ACC112 (cell line): ENCODE measurements around the gene PRKN.

ENCODE experiments used
- H2AFZ ChIP-seq: fragments of 200-600 bp; sonication (generic); one replicate; pipeline ENCODE4 v1.6.0; 2017; ENCODE audit warnings: antibody characterized with exemption, low read length; ENCODE audit not compliant: unreplicated experiment
- H3K27ac ChIP-seq: fragments of 200-600 bp; sonication (generic); 2 replicates; pipeline ENCODE4 v1.5.1; 2014; ENCODE audit warnings: low read depth, mild to moderate bottlenecking, antibody characterized with exemption, low read length, moderate library complexity
- H3K27me3 ChIP-seq: fragments of 200-600 bp; sonication (generic); 2 replicates; pipeline ENCODE4 v1.6.1; 2014; ENCODE audit warnings: mild to moderate bottlenecking, antibody characterized with exemption, low read length, moderate library complexity, mixed read lengths; ENCODE audit not compliant: insufficient read depth
- H3K36me3 ChIP-seq: fragments of 200-600 bp; sonication (generic); 2 replicates; pipeline ENCODE4 v1.6.1; 2016; ENCODE audit warnings: mild to moderate bottlenecking, antibody characterized with exemption, low read length, moderate library complexity, mixed read lengths; ENCODE audit not compliant: insufficient read depth
- H3K4me1 ChIP-seq: fragments of 200-600 bp; sonication (generic); one replicate; pipeline ENCODE4 v1.6.1; 2016; ENCODE audit warnings: low read length, mixed read lengths; ENCODE audit not compliant: insufficient read depth, unreplicated experiment, control insufficient read depth
- H3K4me3 ChIP-seq: fragments of 200-600 bp; sonication (generic); 2 replicates; pipeline ENCODE4 v1.5.1; 2014; ENCODE audit warnings: mild to moderate bottlenecking, low read depth, low read length
- H3K79me2 ChIP-seq: fragments of 200-600 bp; sonication (generic); one replicate; pipeline ENCODE4 v1.6.0; 2016; ENCODE audit warnings: low read length; ENCODE audit not compliant: control insufficient read depth, unreplicated experiment, insufficient read depth

Gene PRKN

DNA sequence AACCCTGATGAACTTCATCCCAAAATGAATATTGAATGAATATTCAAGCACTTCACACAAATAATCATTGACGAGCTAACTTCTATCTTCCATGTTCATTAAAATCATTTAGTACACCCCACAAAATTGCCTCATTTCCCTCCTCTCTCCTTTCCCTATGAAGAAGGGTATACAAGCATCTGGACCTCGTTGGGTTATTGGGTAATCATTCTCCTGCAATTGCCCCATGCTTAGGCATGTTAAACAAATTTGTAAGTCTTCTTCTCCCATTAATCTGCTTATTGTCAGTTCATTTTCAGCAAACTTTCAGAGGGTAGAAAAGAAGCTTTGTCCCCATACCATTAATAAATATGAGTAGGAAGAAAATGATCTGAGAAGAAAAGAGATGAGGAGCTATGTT, 27.6 kb downstream of the PRKN start:
- no peaks in the 10 kb centered on the region for H3K4me1 ChIP-seq
- no peaks in the 10 kb centered on the region for H3K79me2 ChIP-seq
- H3K4me3 ChIP-seq = no peak overlapping the region
- H3K36me3 ChIP-seq = no peaks in the 10 kb centered on the region
- no peaks in the 10 kb centered on the region for H3K27me3 ChIP-seq
- no peak overlapping the region for H2AFZ ChIP-seq
- H3K27ac ChIP-seq = no peak overlapping the region

DNA sequence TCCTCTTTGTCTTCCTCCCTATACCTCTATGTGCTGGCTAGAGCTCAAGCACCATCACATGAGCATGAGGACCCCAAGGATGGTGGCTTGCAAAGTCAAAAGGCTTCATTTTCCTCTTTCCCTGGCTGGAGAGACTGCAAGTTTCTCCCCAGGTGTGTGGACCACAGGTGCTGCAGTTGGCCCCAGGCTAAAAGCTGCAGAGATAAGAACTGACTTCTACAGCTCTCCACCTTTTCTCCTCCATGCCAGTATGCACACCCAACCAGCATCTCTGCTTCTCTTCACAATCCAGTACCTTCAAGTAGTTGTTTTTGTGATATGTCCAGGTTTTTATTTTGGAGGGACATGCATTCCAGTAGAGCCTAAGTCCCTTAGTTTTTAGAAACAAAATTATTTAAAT, 29.1 kb downstream of the PRKN start:
- Histone ChIP-seq H3K27ac (no peak overlapping the region), H3K4me3 (no peak overlapping the region), H2AFZ (no peak overlapping the region), H3K4me1 (no peaks in the 10 kb centered on the region), H3K27me3 (no peaks in the 10 kb centered on the region), H3K79me2 (no peaks in the 10 kb centered on the region), H3K36me3 (no peaks in the 10 kb centered on the region)

DNA sequence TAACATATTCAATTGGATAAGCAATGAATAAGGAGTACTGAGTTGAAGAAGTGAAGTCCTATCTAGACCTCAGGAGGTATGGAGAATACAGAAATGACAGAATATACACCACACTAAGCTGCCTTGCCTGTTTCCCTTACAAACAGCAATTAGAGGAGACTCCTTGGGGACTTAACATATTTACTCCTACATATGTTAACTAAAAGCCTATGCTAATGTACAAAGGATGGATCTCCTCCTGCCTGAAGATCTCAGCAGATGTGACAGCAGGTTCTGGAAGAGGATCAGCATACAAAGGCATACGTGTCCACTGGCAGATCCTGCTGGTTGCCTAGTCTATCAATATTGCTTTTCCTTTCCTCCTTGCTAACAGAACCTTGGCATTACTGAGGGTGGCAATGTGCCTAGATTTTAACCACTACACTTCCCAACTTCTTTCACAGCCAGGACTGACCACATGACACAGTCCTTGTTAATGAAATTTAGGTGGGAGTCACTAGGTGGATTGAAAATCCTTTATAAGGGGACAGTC, 29.6 kb downstream of the PRKN start:
- Histone ChIP-seq H2AFZ (no peak overlapping the region), H3K27ac (no peak overlapping the region), H3K4me1 (no peaks in the 10 kb centered on the region), H3K4me3 (no peak overlapping the region), H3K27me3 (no peaks in the 10 kb centered on the region), H3K36me3 (no peaks in the 10 kb centered on the region), H3K79me2 (no peaks in the 10 kb centered on the region)

DNA sequence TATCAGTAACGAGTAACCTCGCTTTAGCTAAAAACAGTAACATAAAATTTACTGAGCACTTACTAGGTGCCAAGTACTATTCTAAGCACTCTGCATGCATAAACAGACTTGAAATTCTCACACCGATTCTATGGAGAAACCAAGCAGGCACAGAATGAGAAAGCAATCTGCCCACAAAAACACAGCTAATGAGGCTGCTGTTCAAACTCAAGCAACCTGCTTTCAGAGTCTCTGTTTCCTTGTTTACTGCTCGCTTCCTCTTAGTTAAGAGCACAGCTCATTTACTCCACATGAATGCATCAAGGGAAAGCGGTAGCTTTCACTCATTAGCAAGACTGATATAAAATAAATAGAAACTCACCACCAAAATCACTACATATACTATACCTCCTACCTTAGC, 37.4 kb downstream of the PRKN start:
- no peaks in the 10 kb centered on the region for H3K36me3 ChIP-seq
- no peak overlapping the region for H2AFZ ChIP-seq
- no peaks in the 10 kb centered on the region for H3K27me3 ChIP-seq

DNA sequence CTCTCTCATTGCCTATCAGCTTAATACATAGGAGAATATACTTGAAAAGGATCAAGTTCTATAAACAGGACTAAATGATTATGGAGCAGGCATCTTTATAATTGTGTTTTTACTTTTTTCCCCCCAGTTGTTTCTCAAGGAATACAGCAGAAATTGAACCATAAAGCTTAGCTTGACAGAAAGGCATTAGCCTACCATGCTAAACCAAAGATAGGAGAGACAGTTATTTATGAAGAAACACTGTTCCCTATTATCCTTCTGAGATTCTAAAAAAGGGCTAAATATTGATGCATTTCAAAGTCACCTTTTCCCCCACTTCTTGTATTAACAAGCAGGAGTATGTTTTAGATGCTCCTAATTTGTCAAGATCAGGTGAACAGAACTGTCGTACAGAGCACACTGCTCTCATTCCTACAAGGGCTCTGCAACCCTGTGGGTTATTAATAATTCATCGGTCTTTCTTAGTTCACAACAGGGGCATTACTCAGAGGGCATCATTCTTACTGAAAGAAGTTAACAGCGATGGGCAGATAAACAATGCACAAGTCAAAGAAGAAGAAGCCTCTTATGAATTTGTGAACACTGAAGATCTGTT, 38.7 kb downstream of the PRKN start:
- H3K27me3 ChIP-seq = no peaks in the 10 kb centered on the region
- no peaks in the 10 kb centered on the region for H3K36me3 ChIP-seq
- no peaks in the 10 kb centered on the region for H3K4me1 ChIP-seq
- no peak overlapping the region for H3K4me3 ChIP-seq
- no peak overlapping the region for H3K27ac ChIP-seq
- no peaks in the 10 kb centered on the region for H3K79me2 ChIP-seq
- no peak overlapping the region for H2AFZ ChIP-seq

More for the DNA sequence above, 37.4 kb downstream of the PRKN start:
- Histone ChIP-seq H3K4me1 (no peaks in the 10 kb centered on the region), H3K79me2 (no peaks in the 10 kb centered on the region), H3K4me3 (no peak overlapping the region), H3K27ac (no peak overlapping the region)

DNA sequence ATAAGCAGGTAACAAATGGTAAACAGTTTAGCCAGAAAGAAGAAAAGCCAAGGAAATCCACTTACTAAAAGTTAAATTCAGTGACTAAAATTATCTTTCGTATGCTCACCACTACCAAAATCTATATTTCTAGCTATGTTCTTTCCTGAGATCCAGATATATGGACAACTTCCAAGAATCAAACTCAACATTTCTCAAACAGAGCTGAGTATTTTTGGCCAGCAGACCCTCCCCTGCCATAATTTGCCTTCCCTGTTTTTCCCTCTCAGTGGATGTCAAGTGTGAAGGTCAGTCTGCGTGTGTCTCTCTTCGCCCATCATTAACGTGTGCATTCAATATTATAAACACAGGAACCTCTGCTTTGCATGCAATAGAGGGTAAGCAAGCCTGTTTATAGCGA, 42.0 kb downstream of the PRKN start:
- Histone ChIP-seq H3K4me3 (no peak overlapping the region), H3K36me3 (no peaks in the 10 kb centered on the region), H3K4me1 (no peaks in the 10 kb centered on the region), H3K27ac (no peak overlapping the region), H2AFZ (no peak overlapping the region), H3K27me3 (no peaks in the 10 kb centered on the region), H3K79me2 (no peaks in the 10 kb centered on the region)

DNA sequence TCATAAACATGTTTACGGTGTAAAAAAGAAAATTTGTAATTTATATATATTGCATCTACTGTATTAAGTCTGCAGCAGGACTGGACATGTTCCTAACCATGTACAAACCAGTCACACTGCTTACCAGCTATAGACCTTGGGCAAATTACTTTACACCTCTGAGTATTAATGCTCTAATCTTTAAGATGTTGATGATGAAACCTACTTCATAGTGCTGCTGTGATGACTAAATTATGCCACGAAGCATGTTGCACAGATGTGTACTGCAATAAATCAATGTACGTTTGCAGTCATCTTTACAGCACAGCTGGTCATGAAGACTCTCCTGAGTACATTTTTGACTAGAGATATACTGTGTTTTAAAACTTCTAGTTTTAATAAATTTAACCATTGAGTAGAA, 42.6 kb downstream of the PRKN start:
- Histone ChIP-seq H3K27ac (no peak overlapping the region), H3K36me3 (no peaks in the 10 kb centered on the region), H3K79me2 (no peaks in the 10 kb centered on the region), H3K27me3 (no peaks in the 10 kb centered on the region), H3K4me1 (no peaks in the 10 kb centered on the region), H3K4me3 (no peak overlapping the region), H2AFZ (no peak overlapping the region)

DNA sequence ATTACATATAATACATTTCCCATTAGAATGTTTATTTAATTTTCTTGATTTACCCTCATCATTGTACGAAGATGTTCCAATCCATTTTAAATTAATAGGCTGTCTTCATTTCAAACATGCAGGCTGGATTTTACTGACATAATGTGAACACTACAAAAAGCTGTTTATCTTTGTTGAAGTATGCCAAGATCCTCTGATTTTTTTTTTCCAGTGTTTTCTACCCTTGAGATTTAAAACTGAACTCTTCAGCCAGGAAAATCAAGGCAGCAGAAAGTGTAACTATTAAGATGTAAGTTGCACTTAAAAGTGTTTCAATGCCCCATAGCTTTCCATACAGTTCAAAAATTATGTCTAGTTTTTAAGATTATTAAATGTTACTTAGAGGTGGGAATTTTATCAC, 43.5 kb downstream of the PRKN start:
- Histone ChIP-seq H3K79me2 (no peaks in the 10 kb centered on the region), H3K27ac (no peak overlapping the region), H3K36me3 (no peaks in the 10 kb centered on the region), H3K4me1 (no peaks in the 10 kb centered on the region), H3K4me3 (no peak overlapping the region), H2AFZ (no peak overlapping the region), H3K27me3 (no peaks in the 10 kb centered on the region)

DNA sequence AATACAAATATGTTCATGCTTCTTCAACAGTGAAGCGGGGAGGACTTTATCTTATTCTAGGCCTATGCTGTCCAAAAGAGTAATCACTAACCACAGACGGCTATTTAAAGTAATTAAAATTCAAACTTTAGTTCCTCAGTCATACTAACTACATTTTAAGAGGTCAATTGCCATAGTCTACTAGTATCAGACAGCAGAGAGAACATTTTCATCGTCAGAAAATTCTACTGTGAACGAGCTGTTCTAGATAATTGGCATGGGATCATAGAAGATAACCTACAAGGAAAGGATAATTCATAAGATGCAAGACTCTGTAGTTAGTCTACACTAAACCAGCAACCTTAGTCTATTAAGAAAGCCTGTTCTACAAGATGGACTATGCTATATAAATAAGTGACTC, 44.4 kb downstream of the PRKN start:
- Histone ChIP-seq H2AFZ (peak overlapping the region; percentile 38), H3K79me2 (no peaks in the 10 kb centered on the region), H3K4me1 (no peaks in the 10 kb centered on the region), H3K27me3 (no peaks in the 10 kb centered on the region), H3K4me3 (no peak overlapping the region), H3K36me3 (no peaks in the 10 kb centered on the region), H3K27ac (no peak overlapping the region)

DNA sequence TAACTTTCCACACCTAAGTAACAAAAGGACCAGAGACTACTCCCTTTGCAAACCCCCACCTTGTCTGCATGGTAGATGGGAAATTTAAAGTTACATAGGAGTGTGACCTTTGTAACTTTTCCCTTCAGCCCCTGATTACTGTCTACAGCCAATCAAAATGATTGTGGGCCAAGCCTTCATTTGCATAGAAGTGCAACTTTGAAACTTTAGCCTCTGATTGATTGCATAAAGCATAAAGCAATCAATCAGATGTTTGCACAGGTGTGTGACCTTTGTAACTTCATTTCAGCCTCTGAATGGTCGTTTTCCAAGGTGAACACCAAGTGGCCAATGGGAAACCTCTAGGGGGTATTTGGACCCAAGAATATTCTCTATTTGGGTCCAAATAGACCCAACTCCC, 46.1 kb downstream of the PRKN start:
- H3K36me3 ChIP-seq = no peaks in the 10 kb centered on the region
- no peaks in the 10 kb centered on the region for H3K27me3 ChIP-seq
- no peaks in the 10 kb centered on the region for H3K4me1 ChIP-seq
- no peak overlapping the region for H3K27ac ChIP-seq
- no peak overlapping the region for H3K4me3 ChIP-seq
- H3K79me2 ChIP-seq = no peaks in the 10 kb centered on the region
- no peak overlapping the region for H2AFZ ChIP-seq

DNA sequence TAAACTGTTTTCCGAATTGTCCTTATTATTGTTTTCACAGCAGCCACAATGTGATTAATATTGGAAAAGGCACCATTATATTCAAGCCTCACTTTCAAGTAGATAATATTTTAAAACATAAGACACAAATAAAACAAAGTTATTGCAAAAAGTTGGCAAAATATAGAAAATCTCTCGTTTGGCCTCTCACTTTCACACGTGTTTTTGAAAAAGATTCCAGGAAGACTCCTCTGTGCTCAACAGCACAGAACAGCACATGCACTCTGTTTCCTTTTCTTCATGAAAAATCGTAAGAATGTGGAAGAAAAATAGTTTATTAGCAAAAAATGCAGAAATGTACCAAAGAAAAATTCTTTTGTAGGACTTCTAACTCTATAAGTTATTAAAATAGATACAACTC, 46.7 kb downstream of the PRKN start:
- Histone ChIP-seq H3K27ac (no peak overlapping the region), H2AFZ (no peak overlapping the region)

More for the DNA sequence above, 46.7 kb downstream of the PRKN start:
- H3K36me3 ChIP-seq = no peaks in the 10 kb centered on the region
- H3K4me1 ChIP-seq = no peaks in the 10 kb centered on the region
- H3K27me3 ChIP-seq = no peaks in the 10 kb centered on the region
- no peaks in the 10 kb centered on the region for H3K79me2 ChIP-seq
- no peak overlapping the region for H3K4me3 ChIP-seq
